ENCODE measurements around the gene DUSP3.

Gene DUSP3

DNA sequence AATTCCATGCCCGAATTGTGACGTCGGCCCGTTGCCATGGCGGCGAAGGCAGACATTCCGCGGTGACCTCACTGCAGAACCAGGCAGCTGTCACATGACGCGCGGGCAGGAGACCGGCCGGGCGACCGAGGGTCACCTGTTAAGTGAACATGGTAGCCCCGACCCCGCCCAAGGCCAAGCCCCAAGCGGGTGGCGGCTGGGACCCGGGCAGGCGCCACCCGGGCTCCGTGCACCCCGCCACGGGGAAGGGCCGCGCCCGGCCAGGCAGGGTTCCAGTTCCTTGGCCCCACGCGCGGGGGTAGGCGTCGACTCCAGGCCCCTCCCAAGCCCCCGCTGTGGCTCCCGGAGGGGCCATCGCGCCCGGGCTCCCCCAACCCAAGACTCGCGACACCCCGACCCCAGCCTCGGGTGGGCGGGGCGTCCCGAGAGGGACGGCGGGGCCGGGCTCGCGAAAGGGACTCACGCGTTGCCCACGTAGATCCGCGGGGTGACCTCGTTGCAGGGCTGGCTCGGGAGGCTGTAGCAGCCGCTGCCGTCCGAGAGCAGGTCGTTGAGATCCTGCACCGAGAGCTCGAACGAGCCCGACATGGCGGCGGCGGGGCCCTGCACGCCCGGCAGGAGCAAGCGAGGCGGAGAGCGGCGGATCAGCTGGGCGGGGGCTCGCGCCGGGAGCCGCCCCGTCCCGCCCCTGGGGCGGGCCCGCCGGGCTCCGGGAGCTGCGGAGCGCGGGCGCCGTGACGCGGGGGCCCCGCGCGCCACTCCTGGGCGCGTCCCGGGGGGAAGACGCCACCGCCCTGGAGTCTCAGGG lies at the start of gene DUSP3:
DUSP3 (minus strand) TSS at position 641 of the 808 bp plus-strand sequence; CDS start at position 588, 53 bp downstream.
- peak; percentile 60 for DNase-seq (ENCODE audit: low read depth)

DNA sequence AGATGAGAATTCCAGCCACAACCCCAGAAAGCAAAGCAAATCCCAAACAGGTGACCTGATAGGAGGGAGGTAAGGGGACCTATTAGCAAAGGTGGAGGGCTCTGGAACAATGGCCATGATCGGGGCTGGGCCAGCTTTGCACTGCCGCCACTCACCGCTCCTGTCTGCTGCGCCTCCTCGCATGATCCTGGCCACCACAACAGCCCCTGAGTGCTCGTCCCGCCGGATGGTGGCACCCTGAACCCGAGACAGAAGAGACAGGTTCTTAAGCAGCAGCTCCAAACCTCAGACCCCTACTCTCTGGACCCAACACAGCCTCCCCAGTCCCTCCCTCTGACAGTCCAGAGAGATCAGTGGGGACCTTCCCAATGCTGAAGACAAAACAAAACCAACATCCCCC lies 48.8 kb upstream of the DUSP3 start:
- DNase-seq (ENCODE audit: low read depth) = no peak

DNA sequence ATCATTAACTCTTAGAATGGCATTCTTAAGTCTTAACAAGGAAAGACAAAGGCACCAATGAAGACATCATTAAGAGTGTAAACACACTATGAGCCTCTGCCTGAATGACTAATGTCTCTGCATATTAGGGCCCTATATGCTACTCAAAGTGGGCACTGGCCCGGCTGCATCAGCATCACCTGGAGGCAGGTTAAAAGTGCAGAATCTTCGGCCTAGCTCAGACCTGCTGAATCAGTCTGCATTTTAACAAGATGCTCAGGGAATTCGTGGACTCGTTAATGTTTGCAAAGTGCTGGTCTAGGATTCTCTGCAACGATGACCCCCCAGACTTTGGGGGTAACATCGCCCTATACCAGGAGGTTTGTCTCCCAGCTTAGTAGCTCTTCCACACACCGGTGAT lies 47.4 kb upstream of the DUSP3 start:
- no peak for DNase-seq (ENCODE audit: low read depth)

DNA sequence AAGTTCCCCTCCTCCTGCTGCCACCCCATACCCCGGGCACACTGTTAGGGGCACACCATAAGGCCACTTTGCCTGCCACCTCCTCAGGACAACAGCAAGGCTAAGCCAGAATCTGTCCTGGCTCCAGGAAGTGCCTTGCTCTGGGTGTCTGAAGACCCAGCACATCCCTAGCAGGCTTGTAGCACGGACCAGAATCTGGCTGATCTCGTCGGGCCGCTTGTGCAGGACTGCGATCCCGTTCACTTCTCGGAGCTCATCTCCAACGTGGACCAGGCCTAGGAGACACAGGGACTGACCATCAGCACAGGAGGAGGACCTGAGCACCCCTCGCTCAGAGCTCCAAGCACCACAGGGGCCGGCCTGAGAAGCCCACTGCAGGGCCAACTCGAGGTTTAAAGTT lies 46.8 kb upstream of the DUSP3 start:
- no peak for DNase-seq (ENCODE audit: low read depth)

DNA sequence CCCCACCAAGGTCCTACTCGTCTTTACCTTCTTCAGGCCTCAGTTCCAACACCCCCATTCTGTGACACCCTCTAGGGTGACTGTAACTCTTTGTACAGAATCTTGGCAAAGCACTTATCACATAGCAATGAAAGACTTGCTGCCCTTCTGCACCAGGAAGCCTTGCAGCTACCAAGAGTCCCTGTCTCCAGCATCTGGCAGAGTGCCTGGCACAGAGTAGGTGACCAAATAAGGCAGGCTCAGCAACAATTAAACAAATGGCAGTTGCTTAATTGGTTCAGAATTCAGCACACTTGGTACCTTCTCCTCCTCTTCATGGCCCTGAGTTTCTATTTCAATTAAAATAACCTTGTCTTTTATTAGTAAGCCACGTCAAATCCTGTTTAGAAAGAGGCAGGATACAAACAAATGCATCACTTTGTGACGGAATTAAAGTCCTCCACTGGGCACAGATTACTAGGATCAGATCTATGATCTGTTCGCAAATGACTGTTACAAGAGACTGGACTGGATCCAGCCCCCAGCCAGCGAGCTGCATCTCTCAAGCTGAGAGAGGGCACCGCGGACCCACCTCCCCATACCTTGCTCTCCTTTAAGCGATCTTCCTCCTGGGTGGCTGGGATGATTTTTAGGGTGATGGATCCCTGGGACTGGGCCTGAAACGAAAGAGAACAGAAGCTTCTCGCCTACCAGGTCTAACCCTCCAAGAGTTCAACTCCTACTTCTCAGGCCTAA lies 44.7 kb upstream of the DUSP3 start:
- DNase-seq (ENCODE audit: low read depth) = no peak

DNA sequence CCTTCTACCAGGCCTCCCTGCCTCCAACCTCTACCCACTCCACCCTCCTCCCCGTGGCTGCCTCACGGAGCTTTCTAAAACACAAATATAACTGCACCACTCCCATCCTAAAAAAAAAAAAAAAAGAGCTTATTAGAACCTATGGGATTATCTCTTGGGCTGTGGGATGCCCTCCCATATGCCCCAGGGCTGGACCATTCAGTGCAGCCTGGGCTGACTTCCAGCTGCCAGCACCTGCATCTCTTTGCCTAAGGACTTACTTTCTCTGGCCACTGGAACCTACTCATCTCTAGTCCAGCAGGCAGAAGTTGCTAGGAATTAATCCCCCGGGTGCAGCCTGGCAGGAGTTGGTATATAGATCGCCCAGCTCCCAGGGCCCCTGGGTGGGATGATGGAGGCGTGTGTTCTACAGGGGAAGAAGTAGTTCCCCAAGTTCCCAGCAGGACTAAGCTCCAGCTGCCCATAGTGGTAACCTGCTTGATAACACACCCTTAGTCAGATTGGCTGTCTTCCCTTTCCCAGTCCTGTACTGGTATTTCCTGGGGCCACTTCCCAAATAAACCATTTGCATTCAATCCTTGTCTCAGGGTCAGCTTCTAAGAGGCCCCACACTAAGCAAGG lies 43.9 kb upstream of the DUSP3 start:
- DNase-seq (ENCODE audit: low read depth) = no peak

DNA sequence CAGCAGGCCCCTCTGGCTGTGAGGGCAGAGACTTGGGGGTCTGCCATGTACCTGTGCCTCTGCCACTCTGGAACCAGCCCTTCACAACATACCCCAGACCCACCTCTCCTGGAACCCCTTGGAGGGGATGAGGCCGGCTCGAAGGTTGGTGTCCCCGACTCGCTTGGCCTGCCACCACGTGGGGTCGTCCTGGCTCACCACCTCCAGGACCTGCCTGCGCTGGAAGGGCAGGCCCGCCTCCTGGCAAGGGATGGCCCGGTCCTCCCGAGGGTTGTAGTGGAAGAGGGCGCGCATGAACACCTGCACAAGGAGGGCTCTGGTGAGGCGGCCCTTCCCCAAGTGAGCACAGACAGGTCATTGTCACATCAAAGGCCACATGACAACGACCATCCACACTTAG lies 42.0 kb upstream of the DUSP3 start:
- DNase-seq (ENCODE audit: low read depth) = no peak

DNA sequence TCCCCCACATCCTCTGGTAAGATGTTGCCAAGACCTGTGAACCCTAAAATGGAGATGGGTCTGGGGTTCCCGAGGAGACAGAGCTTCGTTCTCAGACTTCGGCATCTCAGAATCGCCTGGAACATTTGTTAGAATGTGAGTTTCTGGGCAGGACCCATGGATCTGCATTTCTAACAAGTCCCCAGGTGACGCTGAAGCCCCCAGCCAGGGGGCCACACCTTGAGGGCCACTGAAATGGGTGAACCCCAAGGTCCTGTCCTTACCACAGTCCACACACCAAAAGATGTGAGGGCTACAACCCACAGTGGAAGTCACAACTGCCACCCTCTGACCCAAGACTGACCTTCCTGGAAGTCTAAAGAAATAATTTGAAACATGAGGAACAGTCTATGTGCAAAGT lies 40.2 kb upstream of the DUSP3 start:
- no peak for DNase-seq (ENCODE audit: low read depth)

DNA sequence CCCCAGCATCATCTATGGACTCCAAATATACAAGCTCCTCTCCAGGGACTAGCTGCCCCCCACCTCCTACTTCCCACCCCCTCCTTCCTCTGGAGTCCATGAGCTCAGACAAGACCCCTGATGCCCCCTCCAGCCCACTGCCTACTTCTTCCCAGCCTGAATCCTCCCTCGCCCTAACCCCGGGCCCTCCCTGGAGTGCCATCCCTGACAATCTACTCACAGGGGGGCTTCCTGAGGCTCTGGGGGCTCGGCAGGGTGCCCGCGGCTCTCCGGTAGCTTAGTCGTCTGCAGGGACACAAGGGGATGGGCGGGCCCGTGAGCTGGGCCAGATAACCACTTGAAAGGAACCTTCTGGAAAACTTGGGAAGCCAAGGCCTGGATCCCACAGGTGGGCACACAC lies 39.0 kb upstream of the DUSP3 start:
- DNase-seq (ENCODE audit: low read depth) = no peak

DNA sequence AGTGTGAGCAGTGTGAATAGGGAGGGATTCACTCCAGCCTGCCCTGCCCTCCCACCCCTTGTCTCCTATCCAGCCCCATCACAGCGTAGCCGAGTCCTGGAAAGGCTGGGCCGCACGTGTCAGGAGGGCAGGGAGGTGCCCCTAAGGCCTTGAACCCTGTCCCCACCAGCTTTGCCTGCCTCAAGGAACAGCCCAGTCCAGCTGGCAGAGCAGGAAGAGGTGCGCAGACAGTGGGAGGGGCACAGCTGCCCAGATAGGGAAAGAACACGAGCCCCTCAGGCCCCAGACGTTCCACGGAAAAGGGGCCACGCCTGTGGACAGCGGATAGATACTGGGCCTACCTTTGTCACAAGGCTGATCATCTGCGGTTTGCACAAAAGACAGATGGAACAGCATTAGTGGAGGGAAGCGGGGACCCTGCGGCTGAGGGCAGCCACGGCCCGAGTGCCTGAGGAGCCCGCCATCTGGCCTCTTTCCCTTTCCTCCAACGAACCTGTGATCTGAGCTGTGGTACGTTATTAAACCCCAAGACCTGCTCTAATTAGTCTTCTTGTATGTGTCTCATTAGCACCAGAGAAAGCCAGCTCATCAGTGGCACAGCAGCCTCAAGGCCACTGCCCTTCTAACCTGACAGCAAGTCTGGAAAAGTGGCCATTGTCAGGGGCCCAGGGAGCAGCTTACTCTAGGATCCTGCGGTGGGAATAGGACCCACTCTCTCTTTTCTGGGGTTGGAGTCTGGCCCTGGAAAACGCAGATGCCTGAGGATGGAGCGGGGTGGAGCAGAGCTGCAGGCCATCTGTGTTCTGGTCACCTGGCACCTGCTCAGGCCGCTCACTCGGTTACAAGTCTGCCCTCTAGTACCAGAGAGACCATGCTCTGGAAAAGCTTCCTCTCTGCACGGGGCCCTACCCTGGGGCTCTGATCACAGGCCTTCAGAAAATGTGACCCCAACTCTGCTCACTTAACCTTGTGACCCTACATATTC lies 37.9 kb upstream of the DUSP3 start:
- DNase-seq (ENCODE audit: low read depth) = no peak

DNA sequence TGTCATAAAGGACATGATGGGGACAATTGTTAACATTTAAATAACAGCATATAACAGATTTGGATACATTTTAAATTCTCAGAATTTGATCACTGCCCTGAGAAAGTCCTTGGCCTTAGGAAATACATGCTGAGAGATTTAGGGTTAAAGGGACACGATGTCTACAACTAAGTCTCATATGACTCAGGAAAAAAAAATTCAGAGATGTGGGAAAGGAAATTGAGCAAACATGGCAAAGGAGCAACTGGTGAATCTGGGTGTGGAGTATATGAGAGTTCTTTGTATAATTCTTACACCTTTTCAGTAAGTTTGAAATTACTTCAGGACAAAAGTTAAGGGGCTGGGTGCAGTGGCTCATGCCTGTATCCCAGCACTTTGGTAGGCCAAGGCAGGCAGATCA lies 35.9 kb upstream of the DUSP3 start:
- no peak for DNase-seq (ENCODE audit: low read depth)

DNA sequence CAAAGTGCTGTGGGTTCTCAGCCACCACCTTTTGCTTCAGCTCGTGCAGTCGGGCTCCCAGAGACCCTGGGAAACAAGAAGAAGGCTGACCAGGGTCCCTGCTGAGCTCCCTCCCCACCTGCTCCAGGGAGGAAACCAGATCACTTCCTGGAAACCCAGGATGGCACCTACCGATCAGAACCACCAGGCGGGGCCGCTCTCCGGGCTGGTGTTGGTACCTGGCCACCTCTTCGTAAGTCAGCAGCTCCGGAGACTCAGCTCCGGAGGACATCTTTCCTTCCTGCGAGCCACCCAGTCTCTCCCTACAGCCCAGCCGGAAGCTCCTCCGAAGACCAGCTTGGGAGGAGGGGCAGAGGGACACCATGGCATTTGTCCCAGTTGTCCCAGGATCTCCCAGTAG lies 35.2 kb upstream of the DUSP3 start:
- no peak for DNase-seq (ENCODE audit: low read depth)

DNA sequence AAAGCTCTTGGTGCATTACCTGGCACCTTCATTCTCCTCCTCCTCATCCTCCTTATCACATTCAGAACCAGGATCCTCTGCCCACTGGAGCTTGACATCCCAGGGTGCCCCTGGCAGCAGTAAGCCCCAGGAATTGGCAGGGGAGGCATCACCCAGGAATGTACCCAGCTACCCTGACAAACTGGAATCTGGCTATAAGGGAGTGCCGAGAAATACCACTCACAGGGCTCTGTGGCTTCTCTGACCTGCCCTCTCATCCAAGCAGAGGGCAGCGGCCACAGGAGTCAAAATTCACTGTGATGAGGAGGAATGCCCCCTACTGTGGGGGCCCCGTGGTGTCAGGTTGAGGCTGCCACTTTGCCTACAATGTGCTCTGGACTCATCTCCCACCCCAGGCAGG lies 34.6 kb upstream of the DUSP3 start:
- DNase-seq (ENCODE audit: low read depth) = no peak

DNA sequence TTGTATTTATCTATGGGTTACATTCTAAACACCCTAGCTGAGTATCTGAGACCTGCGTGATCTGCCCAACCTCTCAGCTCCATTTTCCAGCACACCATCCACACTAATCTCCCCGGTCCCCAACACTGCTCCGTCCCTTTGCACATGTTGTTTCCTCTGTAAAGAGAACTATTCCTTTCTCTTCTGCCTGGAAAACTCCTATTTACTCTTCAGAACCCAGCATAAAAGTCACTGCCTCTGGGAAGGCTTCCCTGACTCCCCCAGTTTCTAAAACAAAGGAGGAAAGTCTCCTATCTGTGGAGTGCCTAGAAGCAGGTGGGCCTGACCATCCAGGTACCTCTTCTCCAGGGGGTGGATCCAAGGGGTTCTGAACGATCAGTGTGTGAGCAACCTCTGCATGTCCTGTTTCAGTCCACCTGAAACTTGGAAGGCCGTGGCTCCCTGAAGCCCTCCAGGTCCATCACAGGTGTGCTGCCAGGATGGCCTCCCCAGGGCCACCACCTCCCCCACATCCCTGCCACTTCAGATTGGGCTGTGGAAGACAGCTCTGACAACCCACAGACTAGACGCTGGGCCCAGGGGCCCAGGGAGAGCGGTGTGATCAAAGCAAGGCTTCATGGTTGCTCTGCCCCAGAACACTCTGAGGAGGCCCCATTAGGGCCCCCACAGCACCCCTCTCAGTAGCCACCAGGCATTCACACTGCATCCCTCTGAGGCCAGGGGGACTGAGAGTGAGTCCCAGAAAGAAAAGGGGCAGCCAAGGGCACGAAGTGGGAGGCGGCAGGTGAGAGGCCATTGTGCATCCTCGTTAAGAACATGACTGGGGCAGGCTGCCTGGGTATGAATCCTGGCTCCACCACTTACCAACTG lies 33.9 kb upstream of the DUSP3 start:
- no peak for DNase-seq (ENCODE audit: low read depth)

DNA sequence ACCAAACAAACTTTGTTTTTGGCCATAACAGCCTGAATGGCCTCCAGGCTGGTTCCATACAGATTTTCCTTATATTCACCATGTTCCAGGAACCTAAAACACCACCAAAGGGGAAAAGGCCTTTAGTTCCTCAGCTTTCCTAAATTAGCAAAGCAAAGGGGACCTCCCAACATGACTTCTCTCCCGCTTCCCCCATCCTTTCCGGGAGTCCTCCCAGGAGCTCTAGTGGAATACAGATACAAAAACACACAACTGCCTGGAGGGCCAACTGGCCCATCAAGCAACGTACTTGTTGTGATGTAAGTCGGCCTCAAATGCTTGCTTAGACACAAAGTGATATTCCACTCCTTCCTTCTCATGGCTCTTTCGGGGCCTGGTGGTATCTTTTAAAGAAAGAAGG lies 32.0 kb upstream of the DUSP3 start:
- DNase-seq (ENCODE audit: low read depth) = no peak

DNA sequence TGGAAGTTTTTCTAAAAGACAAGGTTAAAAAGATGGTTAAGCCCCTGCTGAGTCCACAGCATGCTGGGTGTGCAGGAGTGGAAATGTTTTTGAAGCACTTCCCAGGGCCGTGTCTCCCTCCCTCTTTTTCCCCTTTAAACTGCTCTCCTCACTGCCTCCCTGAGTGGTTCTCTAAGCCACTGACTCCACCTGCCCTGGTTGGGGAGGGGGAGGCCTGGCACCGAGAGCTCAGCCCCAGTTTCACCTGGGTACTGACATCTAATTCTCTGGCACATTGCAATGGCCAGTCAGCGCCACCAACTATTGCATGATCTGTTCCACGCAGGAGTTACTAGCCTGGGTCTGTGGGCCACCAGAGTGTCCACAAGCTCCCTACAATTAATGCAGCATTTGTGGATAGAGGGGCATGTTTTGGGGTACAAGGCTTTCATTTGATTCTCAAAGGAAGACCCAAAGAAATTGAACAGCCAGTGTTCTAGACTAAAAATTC lies 31.5 kb upstream of the DUSP3 start:
- DNase-seq (ENCODE audit: low read depth) = no peak

DNA sequence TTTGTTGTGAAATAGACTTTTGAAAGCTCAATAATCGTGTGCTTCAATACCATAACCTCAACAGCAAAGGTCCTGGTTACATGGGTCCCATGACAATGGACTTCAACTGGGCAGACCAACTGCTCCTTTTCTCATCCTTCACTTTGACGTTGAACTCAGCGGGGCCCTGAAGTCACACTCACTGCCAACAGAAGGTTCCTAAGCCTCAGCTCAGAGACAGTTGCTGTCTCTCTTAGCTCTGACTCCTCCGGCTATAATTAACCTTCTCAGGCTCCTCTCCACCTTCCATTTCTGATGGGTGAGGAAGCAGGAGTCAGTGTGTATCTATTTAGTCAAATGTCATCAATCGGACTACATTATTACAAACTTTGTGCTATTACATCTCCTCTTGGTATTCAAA lies 30.3 kb upstream of the DUSP3 start:
- DNase-seq (ENCODE audit: low read depth) = no peak

DNA sequence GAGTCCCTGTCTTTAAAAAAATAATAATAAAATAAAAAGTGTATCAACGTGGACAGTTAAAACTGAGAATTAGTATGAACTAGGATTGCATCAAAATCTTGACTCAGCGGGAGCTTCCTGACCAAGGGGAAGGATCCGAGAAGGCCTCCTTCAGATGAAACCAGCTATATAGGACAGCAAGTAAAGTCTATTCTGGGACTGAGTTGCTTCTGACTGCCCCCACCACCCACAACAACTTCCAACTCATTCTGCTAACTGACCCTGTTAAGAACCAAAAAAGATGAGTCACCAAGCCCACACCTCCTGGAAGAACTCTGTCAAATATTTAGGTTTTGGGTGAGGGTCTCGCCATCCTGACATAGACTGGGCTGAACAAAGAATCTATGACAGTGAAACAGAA lies 29.3 kb upstream of the DUSP3 start:
- no peak for DNase-seq (ENCODE audit: low read depth)

DNA sequence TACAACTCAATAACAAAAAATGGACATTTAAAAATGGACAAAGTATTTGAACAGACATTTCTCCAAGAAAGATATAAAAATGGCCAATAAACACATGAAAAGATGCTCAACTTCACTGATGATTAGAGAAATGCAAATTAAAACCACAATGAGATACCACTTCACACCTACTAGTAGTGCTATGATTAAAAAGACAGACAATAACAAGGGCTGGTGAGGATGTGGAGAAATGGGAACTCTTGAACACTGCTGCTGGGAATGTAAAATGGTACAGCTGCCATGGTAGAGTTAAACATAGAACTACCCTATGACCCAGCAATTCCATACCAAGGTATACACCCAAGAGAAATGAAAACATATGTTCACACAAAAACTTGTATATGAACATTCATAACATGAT lies 26.3 kb upstream of the DUSP3 start:
- DNase-seq (ENCODE audit: low read depth) = no peak

DNA sequence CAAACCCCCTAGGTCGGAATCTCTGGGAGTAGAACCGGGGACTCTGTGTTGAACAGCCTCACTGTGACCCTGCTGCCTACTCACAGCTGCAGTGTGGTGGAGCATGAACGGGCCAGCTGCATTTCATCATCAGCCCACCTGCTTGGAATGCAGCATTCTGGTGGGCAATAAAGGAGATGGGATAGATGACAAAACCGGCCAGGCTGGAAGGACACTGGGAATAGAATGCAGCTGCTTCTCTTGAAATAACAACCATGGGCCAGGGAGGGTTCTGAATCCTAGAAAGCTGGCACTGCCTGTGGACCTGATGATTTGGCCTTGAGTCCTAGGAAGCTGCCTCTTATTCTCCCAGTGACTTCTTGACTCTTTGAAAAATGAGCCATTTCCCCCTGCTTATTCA lies 25.0 kb upstream of the DUSP3 start:
- no peak for DNase-seq (ENCODE audit: low read depth)

DNA sequence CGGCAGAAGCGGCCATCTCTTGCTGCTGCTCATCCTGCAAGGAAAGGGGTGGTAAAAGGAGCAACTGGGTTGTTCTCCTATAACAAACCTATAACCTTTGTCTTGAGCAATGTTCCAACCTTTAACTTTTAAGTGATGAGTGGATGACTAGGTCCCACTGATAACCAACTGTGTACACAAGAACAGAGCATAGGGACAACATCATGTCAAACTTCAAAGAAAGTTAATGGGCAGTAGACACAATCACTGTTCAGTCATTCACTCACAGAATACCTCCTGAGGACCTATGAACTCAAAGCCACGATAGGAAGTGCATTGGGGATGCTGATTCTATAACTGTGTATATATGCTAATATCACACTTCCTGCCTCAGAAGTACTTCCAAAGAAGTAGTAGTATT lies 23.1 kb upstream of the DUSP3 start:
- DNase-seq (ENCODE audit: low read depth) = no peak
